GM18505 (cell line): ENCODE data around the gene PTPN12.

Experiments
- ATAC-seq: cut with Tn5 transposase; IDR thresholded peaks from one replicate; pipeline ENCODE4 v1.9.1; 2021; ENCODE audit not compliant: unreplicated experiment
- POLR2A ChIP-seq: IDR thresholded peaks from 4 replicates; pipeline ENCODE4 v1.6.1; 2011; ENCODE audit warnings: borderline replicate concordance; ENCODE audit not compliant: insufficient read depth, insufficient read length; ENCODE audit errors: extremely low read depth

PTPN12 gene

DNA sequence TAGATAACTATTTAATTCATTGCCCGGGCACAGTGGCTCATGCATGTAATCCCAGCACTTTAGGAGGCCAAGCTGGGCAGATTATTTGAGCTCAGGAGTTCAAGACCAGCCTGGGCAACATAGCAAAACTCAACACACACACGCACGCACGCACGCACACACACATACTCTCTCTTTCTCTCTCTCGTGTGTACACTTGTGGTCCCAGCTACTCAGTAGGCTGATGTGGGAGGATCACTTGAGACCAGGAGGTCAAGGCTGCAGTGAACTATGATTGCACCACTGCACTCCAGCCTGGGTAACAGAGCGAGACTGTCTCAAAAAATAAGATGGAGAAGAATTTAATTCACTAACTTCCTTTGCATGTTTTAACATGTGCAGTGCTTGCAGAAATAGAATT is 38.1 kb downstream of the PTPN12 start:
- TF ChIP-seq POLR2A: no peak
- no peak for ATAC-seq

DNA sequence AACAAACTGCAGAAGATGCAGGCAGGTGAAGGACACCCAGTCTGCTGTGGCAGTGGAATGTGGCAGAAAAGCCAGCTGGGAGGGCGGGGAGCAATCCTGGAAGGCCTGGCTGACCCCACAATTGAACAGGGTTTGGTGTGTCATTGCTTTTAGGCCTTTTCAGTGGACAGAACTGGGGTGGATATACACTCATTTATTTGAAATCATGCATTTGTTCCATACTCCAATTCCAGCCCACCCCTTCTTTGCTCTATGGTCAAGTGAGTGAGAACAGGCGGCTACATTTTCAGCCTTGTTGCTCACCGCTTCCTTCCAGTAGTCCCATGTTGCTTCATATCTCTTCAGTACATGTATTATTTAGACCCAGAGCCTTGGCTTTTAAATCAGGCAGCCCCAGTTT is 39.8 kb downstream of the PTPN12 start:
- no peak for TF ChIP-seq POLR2A

DNA sequence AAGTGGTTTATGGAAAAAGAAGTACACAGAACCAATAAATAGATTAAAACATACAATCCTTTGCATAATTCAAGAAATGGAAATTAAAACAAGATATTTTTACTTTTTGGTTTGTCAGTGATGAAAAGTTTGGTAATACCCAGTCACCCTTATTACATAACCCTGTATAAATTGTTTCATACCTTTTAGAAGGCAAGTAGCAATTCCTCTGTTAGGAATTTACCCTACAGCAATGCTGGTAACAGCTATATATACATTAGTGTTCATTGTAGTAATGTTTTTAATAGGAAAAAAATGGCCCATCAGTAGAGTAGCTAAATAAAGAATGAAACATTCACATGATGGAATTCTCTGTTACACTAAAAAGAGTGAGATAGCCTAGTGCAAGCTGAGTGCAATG is 42.7 kb downstream of the PTPN12 start:
- ATAC-seq: no peak
- TF ChIP-seq POLR2A: no peak

More for the DNA sequence above, 39.8 kb downstream of the PTPN12 start:
- ATAC-seq: no peak

DNA sequence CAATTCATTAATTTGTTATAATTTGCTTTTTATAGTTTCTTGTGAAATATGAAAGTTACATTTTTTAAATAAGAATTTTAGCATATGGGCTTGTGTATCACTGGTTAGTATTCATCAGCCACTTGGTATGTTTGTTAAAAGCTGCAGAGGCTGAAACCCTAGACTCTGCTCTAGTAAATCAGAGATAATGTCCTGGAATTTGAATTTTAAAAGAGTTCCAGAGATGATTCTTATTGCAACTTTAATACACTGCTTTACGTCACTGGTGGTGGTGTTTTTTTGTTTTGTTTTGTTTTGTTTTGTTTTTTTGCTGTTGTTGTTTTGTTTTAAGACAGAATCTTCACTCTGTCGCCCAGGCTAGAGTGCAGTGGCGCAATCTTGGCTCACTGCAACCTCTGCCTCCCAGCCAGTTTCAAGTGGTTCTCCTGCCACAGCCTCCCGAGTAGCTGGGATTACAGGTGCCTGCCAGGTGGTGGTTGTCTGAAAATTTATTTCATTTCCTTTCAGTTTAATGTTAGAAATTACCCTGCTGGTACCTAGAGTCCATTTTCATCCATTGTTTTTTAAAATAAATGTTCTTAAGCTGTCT is 43.8 kb downstream of the PTPN12 start:
- TF ChIP-seq POLR2A: no peak
- no peak for ATAC-seq

DNA sequence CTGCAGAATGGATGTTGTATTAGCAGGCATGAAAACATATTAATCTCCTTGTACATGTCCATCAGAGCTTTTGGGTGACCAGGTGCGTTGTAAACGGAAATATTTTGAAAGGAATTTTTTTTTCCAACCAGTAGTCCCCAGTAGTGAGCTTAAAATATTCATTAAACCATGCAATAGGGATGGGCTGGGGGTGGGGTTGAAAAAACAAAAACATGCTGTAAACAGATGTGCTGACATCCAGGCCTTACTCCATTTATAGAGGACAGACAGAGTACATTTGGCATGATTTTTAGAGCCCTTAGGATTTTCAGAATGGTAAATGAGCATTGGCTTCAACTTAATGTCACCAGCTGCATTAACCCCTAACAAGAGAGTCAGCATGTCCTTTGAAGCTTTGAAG is 50.2 kb downstream of the PTPN12 start:
- TF ChIP-seq POLR2A: no peak
- no peak for ATAC-seq

DNA sequence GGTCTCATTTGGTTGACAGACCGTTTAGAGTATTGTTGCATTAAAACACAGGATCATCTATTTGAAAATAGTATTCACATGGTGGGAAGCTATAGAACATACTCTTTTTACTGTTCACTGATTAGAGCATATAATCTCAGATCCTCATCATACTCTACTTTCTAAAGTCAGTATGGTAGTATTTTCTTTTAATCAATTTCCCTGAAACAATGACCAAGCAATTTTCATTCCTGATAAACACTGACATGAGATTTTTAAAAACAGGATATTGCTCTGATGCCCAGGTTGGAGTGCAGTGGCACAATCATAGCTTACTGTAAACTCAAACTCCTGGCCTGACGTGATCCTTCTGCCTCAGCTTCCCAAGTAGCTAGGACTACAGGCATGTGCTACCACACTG is 63.9 kb downstream of the PTPN12 start:
- TF ChIP-seq POLR2A: no peak
- no peak for ATAC-seq

DNA sequence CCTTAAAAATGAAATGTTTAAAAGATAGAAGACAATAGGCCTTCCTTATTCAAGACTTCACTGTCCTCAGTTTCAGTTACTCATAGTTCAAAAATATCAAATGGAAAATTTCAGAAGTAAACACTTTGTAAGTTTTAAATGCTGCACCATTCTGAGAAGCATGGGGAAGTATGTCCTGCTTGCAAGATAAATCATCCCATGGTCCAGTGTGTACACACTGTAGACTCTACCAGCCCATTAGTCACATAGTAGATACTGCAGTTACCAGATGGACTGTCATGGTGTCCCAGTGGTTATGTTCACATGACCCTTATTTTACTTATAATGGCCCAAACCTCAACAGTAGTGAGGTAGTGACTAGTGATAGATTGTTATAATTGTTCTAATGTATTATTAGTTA is 69.5 kb downstream of the PTPN12 start:
- no peak for ATAC-seq
- no peak for TF ChIP-seq POLR2A

DNA sequence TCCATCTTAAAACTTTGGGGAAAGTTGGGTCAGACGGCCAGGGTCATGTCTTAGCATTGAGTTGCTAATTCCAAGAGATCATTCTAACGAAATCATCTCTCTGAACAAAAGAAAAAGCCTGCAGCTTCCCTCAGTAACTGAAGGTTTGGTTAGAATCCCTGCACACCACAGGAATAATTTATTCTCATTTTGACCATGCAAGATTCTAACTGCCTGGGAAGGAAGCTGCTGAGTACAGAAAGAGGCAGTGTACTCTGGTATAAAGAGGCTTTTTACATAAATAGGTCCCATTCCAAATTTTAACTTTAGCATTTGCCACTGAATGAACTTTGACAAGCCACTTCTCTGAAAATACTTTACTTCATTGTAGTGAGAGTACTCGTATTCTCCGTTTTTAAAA is 82.2 kb downstream of the PTPN12 start:
- TF ChIP-seq POLR2A: no peak
- no peak for ATAC-seq

DNA sequence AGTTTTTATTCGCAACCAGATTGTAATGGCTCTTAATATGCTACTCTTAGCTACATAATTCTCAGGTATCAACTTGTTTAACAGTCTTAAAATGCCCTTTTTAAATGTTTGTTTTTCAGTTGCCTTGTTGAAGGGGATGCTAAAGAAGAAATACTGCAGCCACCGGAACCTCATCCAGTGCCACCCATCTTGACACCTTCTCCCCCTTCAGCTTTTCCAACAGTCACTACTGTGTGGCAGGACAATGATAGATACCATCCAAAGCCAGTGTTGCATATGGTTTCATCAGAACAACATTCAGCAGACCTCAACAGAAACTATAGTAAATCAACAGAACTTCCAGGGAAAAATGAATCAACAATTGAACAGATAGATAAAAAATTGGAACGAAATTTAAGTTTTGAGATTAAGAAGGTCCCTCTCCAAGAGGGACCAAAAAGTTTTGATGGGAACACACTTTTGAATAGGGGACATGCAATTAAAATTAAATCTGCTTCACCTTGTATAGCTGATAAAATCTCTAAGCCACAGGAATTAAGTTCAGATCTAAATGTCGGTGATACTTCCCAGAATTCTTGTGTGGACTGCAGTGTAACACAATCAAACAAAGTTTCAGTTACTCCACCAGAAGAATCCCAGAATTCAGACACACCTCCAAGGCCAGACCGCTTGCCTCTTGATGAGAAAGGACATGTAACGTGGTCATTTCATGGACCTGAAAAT is 89.7 kb downstream of the PTPN12 start:
- TF ChIP-seq POLR2A: no peak
- ATAC-seq: no peak

DNA sequence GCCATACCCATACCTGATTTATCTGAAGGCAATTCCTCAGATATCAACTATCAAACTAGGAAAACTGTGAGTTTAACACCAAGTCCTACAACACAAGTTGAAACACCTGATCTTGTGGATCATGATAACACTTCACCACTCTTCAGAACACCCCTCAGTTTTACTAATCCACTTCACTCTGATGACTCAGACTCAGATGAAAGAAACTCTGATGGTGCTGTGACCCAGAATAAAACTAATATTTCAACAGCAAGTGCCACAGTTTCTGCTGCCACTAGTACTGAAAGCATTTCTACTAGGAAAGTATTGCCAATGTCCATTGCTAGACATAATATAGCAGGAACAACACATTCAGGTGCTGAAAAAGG is 90.2 kb downstream of the PTPN12 start:
- no peak for ATAC-seq
- no peak for TF ChIP-seq POLR2A

DNA sequence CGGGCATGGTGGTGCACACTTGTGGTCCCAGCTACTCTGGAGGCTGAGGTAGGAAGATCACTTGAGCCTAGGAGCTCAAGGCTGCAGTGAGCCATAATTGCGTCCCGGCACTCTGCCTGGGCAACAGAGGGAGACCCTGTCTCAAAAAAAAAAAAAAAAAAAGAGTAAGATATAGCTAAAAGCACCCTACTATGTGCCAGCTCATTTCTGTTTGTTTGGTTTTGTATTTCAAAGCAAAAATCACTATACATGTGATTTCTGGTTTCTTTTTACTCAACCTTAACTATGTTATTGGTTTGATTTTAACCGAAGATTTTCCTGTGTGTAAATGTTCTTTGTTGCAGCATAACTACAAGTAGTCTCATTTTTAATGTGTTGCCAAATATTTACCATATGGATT is 92.7 kb downstream of the PTPN12 start:
- ATAC-seq: no peak
- TF ChIP-seq POLR2A: no peak

DNA sequence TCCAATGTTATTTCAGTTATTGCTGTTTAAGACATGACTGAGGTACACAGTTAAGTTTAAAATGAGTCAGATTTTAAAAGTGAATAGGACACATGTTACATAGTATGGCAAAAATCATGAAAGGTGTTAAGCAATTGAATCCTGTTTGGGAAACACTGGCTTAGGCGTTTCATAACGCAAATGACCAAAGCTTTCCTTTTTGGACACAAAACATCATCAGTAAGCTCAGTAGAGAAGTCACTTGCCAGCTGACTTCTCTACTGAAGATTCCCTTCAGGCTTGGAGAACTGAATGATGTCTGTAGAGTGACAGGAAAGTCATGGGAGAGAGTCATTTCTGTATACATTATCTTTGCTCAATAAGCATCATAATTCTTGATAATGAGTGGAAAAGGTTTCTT is 94.7 kb downstream of the PTPN12 start:
- TF ChIP-seq POLR2A: no peak
- no peak for ATAC-seq

DNA sequence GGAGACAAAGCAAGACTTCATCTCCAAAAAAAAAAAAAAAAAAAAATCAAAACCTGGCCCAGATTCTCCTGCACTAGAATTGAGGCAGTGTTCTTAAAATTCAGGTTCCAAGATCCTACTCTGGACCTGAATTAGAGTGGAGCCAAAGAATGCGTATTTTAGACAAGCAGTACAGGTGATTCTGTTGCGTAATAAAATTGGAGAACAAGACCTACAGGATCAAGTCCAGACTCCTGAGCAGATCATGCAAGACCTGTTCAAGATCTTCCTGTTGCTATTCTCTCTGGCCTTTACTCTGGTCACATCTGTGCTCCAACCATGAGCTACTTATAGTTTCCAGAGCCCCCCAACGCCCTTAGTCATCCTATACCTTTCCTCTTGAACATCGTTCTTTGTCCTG is 107.7 kb downstream of the PTPN12 start:
- no peak for ATAC-seq
- no peak for TF ChIP-seq POLR2A

DNA sequence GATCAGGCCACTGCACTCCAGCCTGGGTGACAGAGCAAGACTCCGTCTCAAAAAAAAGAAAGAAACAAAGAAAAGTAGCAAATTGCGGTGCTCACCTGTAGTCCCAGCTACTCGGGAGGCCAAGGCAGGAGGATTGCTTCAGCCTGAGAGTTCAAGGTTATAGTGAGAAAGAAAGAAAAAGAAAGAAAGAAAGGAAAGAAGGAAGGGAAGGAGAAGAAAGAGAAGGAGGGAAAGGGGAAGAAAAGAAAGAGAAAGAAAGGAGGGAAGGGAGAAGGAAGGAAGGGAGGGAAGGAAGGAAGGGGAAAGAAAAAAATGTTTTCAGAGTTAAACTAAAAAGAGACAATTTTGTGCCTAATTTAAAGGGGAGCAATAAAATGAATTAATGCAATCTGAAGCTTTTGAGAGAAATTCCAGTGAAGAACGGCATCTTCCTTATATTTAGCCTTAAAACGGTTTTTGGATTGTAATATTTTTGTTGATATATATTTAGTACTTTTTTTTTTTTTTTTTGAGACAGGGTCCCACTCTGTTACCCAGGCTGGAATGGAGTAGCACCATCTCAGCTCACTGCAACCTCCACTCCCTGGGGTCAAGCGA is 111.7 kb downstream of the PTPN12 start:
- no peak for ATAC-seq
- TF ChIP-seq POLR2A: no peak
